Diencephalon (tissue), 1 donor: ENCODE results near the gene CTDSP2. TPM values are rescaled to one million over a fixed set of nuclear protein-coding genes. Genes with fewer than 3 reads are reported as not detected.
A peak's percentile ranks its signal among the peaks of the same experiment; 100 is the strongest.

ENCODE experiments used
- small RNA-seq: library from RNA; depleted of rRNA; stranded (forward); fragments of <200 nt; gene quantifications from one replicate; pipeline ENCODE3, GENCODE V24; 2014
- total RNA-seq: library from RNA; depleted of rRNA; stranded (reverse); fragments of >200 nt; gene quantifications from one replicate; pipeline ENCODE4 v1.2.3, GENCODE V29; 2014

CTDSP2 gene
- 31.8 TPM for total RNA-seq

GRCh38 chr12:57846577-57847319, at the start of gene CTDSP2:
CTDSP2 (minus strand) TSS chr12:57846729; CDS start chr12:57846435, 294 bp downstream.

GRCh38 chr12:57782608-57783465, 63.7 kb downstream of the CTDSP2 start, which contains the start of gene TSFM:
TSFM (plus strand) TSS chr12:57782787; CDS start chr12:57782802, 15 bp downstream.

GRCh38 chr12:57772429-57773322, 73.9 kb downstream of the CTDSP2 start, which contains the start of gene EEF1AKMT3:
EEF1AKMT3 (plus strand) TSS chr12:57772614; CDS start chr12:57772725, 111 bp downstream.

GRCh38 chr12:57771873-57772428, 74.6 kb downstream of the CTDSP2 start, which contains the start of gene METTL1:
METTL1 (minus strand) TSS chr12:57772105; CDS start chr12:57772083, 22 bp downstream.

Small RNA genes within 50 kb of the gene (small RNA-seq; reads per million reads assigned to genes)
- 5.0 reads per million, percentile 92 among the genes with 10 or more reads in this experiment for gene MIR26A2
- not detected for gene RNU6-1083P

Other genes with a start within 250 kb of the CTDSP2 start
- 58.1 TPM for gene DTX3, start 241.9 kb downstream of the CTDSP2 start, total RNA-seq
- 22.4 TPM for gene ARHGEF25, start 235.3 kb downstream of the CTDSP2 start, total RNA-seq
- 47.5 TPM for gene B4GALNT1, start 213.5 kb downstream of the CTDSP2 start, total RNA-seq
- 131 TPM for gene OS9, start 152.6 kb downstream of the CTDSP2 start, total RNA-seq
- gene AGAP2, start 108.0 kb downstream of the CTDSP2 start, total RNA-seq, result 55.6 TPM
- 52.6 TPM for gene TSPAN31, start 101.7 kb downstream of the CTDSP2 start, total RNA-seq
- gene CDK4, start 94.4 kb downstream of the CTDSP2 start, total RNA-seq, result 60.4 TPM
- 21.7 TPM for gene MARCHF9, start 91.6 kb downstream of the CTDSP2 start, total RNA-seq
- gene CYP27B1, start 79.7 kb downstream of the CTDSP2 start, total RNA-seq, result not detected
- gene METTL1, start 74.6 kb downstream of the CTDSP2 start, total RNA-seq, result 4.2 TPM
- 2.8 TPM for gene EEF1AKMT3, start 74.1 kb downstream of the CTDSP2 start, total RNA-seq
- gene TSFM, start 63.9 kb downstream of the CTDSP2 start, total RNA-seq, result 28.6 TPM
- gene AVIL, start 28.0 kb downstream of the CTDSP2 start, total RNA-seq, result 1.8 TPM
- gene ATP23, start 94.8 kb upstream of the CTDSP2 start, total RNA-seq, result 8.5 TPM